HG02678 (cell line): Measurements from ENCODE around the gene PPIP5K1.
A peak's percentile ranks its signal among the peaks of the same experiment; 100 is the strongest.

ENCODE experiments used
- ATAC-seq: cut with Tn5 transposase; IDR thresholded peaks from one replicate; pipeline ENCODE4 v1.9.1; 2021; ENCODE audit warnings: mild to moderate bottlenecking, moderate library complexity; ENCODE audit not compliant: unreplicated experiment

Gene PPIP5K1

GRCh38 chr15:43519196-43519595 is 70.8 kb downstream of the PPIP5K1 start:
- ATAC-seq: no peak

GRCh38 chr15:43518197-43518761 is 71.7 kb downstream of the PPIP5K1 start:
- no peak for ATAC-seq

GRCh38 chr15:43517354-43518196 is 72.4 kb downstream of the PPIP5K1 start, which contains the start of gene MAP1A:
MAP1A (plus strand) TSS chr15:43517608; CDS start chr15:43521474, 3,866 bp downstream.
- ATAC-seq: no peak

- ATAC-seq: no peak
Observed at GRCh38 chr15:43516801-43517353, 73.1 kb downstream of the PPIP5K1 start.

- ATAC-seq: no peak
Observed at GRCh38 chr15:43516185-43516584, 73.8 kb downstream of the PPIP5K1 start.

GRCh38 chr15:43515741-43516140 is 74.3 kb downstream of the PPIP5K1 start:
- no peak for ATAC-seq

GRCh38 chr15:43514241-43515057 is 75.6 kb downstream of the PPIP5K1 start:
- ATAC-seq: no peak

- no peak for ATAC-seq
Observed at GRCh38 chr15:43513550-43513949, 76.5 kb downstream of the PPIP5K1 start.

- no peak for ATAC-seq
Observed at GRCh38 chr15:43511012-43511885, 78.8 kb downstream of the PPIP5K1 start.

GRCh38 chr15:43510200-43511011 is 79.6 kb downstream of the PPIP5K1 start:
- ATAC-seq: peak; percentile 97

- ATAC-seq: no peak
Observed at GRCh38 chr15:43509660-43510199, 80.3 kb downstream of the PPIP5K1 start.

- no peak for ATAC-seq
Observed at GRCh38 chr15:43508991-43509659, 80.9 kb downstream of the PPIP5K1 start.

GRCh38 chr15:43508421-43508820 is 81.6 kb downstream of the PPIP5K1 start:
- ATAC-seq: no peak

GRCh38 chr15:43505738-43506137 is 84.3 kb downstream of the PPIP5K1 start:
- no peak for ATAC-seq

- ATAC-seq: no peak
Observed at GRCh38 chr15:43499635-43500034, 90.4 kb downstream of the PPIP5K1 start.

- ATAC-seq: no peak
Observed at GRCh38 chr15:43498990-43499389, 91.0 kb downstream of the PPIP5K1 start.

GRCh38 chr15:43493703-43494472 is 96.1 kb downstream of the PPIP5K1 start:
- ATAC-seq: no peak
